Small intestine (tissue), 16 donors: ENCODE measurements around the gene ZNF436. TPM values are rescaled to one million over a fixed set of nuclear protein-coding genes. Genes with fewer than 3 reads are reported as not detected.

Experiments
- DNase-seq, 2 donors: peaks; one replicate each; pipeline versions ENCODE4 v3.0.0 to v3.0.0-alpha.2; 2013
- FAIRE-seq: peaks from 2 replicates; lab custom pipeline; 2012; peaks lifted over from hg19 to GRCh38; lab: Jason Lieb, UNC
- H3K27ac ChIP-seq, 3 donors: one replicate each; pipeline ENCODE4 v1.5.1; 2013; ENCODE audit warnings: low read length in 2 of 3, mild to moderate bottlenecking in 2 of 3, control low read depth in 1 of 3, inconsistent platforms in 1 of 3, low read depth in 1 of 3, moderate library complexity in 1 of 3
- H3K27me3 ChIP-seq, 3 donors: one replicate each; pipeline ENCODE4 v1.6.1; 2013; ENCODE audit warnings: low read length in 3 of 3, inconsistent platforms in 1 of 3; ENCODE audit not compliant: control insufficient read depth in 3 of 3, insufficient read depth in 3 of 3
- H3K36me3 ChIP-seq, 3 donors: one replicate each; pipeline ENCODE4 v1.6.1; 2013; ENCODE audit warnings: low read length in 3 of 3, inconsistent platforms in 1 of 3, low read depth in 1 of 3, mild to moderate bottlenecking in 1 of 3, moderate library complexity in 1 of 3; ENCODE audit not compliant: control insufficient read depth in 3 of 3, insufficient read depth in 2 of 3
- H3K4me1 ChIP-seq, 3 donors: one replicate each; pipeline ENCODE4 v1.6.1; 2013; ENCODE audit warnings: low read length in 2 of 3, inconsistent platforms in 1 of 3, low read depth in 1 of 3, mild to moderate bottlenecking in 1 of 3, moderate library complexity in 1 of 3; ENCODE audit not compliant: control insufficient read depth in 3 of 3, insufficient read depth in 2 of 3
- H3K4me3 ChIP-seq, 3 donors: one replicate each; pipeline ENCODE4 v1.5.1; 2013; ENCODE audit warnings: low read length in 3 of 3, control low read depth in 1 of 3, inconsistent platforms in 1 of 3, low read depth in 1 of 3, mild to moderate bottlenecking in 1 of 3, moderate library complexity in 1 of 3
- H3K9me3 ChIP-seq, 2 donors: one replicate each; pipeline ENCODE4 v1.6.1; 2013; ENCODE audit warnings: low read depth in 1 of 2, low read length in 1 of 2; ENCODE audit not compliant: control insufficient read depth in 2 of 2, insufficient read depth in 1 of 2
- WGBS, 3 donors: extraction: QIAGEN DNeasy Blood & Tissue Kit; methylation state at CpG; one replicate each; pipeline ENCODE4 v1.1.7; 2013; 5-methylcytosine and 5-hydroxymethylcytosine counted together
- long read RNA-seq, 10 donors: transcript quantifications; one replicate each; lab custom pipeline, GENCODE V29; 2026
- polyA plus RNA-seq, 4 donors: library from polyadenylated mRNA; stranded (reverse) in 3 of 4; unstranded in 1 of 4; fragments of 200-250 nt in 3 of 4; fragments of 120-200 nt in 1 of 4; gene quantifications; one replicate each; pipeline versions ENCODE4 v1.2.1 to v1.2.3, GENCODE V29; 2013
- donor health status: healthy with polysubstance abuse.
- donor health status: control.
- donor health status: control.
- donor health status: Bipolar disorder and iron deficiency.
- donor health status: healthy.

ZNF436 gene
- polyA plus RNA-seq = 10 to 100 TPM in 1 of 4 donors, 1 to 10 TPM in 3; 3.8 to 20.6 (median 4.5) TPM
- long read RNA-seq, donor 1 = 0 reads
- long read RNA-seq, donor 2 = 0 reads
- long read RNA-seq, donor 3, full-length matches to known transcripts = 3 of 3 reads
- long read RNA-seq, donor 3, partial matches to known transcripts = 0 of 3 reads
- long read RNA-seq, donor 3, other reads (novel, unspliced or antisense) = 0 of 3 reads
- long read RNA-seq, donor 4 = 0 reads
- long read RNA-seq, donor 5 = 0 reads
- long read RNA-seq, donor 6, partial matches to known transcripts = 0 of 3 reads
- long read RNA-seq, donor 6, other reads (novel, unspliced or antisense) = 0 of 3 reads
- long read RNA-seq, donor 7 = 0 reads
- long read RNA-seq, donor 8, full-length matches to known transcripts = 2 of 2 reads
- long read RNA-seq, donor 8, partial matches to known transcripts = 0 of 2 reads
- long read RNA-seq, donor 8, other reads (novel, unspliced or antisense) = 0 of 2 reads
- long read RNA-seq, donor 9, partial matches to known transcripts = 0 of 1 reads
- long read RNA-seq, donor 9, other reads (novel, unspliced or antisense) = 0 of 1 reads
- long read RNA-seq, donor 10, full-length matches to known transcripts = 7 of 7 reads
- long read RNA-seq, donor 10, partial matches to known transcripts = 0 of 7 reads
- long read RNA-seq, donor 10, other reads (novel, unspliced or antisense) = 0 of 7 reads

DNA sequence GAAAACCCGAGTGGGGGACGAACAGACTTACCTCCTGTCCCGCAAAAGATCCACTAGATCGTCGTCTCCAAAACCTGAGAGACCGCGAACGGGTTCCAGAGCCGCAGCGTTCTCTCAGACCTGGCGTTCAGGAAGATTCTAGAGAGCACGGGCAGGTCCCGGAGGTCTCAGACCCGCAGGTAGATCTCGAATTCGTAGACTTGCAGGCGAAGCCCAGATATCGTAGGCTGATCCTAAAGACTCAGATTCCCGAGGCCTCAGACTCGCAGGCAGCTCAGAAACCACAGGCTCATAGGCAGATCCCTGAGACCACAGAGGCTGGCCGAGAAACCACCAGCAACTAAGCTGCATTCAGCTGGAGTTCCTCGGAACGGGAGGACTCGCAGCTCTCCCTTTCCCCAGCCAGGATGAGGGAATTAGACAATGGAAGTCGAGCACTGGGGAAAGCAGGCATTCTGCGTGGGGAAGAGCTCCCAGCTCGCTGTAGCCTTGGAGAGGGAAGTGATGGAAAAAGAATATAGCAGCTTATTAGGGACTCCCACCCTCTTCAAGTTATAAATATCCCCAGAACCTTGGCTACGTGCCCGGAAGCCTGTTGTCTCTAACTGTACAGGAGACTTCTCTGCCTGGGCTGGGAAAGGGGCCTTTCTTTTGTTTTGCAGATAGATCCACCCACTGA, at the start of gene ZNF436:
ZNF436 (minus strand) TSS at position 502 of the 679 bp plus-strand sequence. CDS start 1,831 bp downstream, outside the sequence.
- H3K4me3 ChIP-seq = peak within 1 kb of the TSS; percentile 85 to 98 (median 87)
- H3K27me3 ChIP-seq = no peaks in the 10 kb centered on the region
- H3K27ac ChIP-seq = peak within 1 kb of the TSS; percentile 87 to 99 (median 91)
- peaks cover 4 to 37% (median 9%) of the 10 kb centered on the region in 3 donors for H3K4me1 ChIP-seq
- FAIRE-seq (no peak), DNase-seq (peak; percentile 60 to 81)
- H3K9me3 ChIP-seq = peaks cover 0 to 14% of the 10 kb centered on the region in 2 donors
- peaks cover 0 to 19% (median 3%) of the 10 kb centered on the region in 3 donors for H3K36me3 ChIP-seq
- 1% methylated on average over 29 of the region's 29 CpGs for WGBS, 3 donors

DNA sequence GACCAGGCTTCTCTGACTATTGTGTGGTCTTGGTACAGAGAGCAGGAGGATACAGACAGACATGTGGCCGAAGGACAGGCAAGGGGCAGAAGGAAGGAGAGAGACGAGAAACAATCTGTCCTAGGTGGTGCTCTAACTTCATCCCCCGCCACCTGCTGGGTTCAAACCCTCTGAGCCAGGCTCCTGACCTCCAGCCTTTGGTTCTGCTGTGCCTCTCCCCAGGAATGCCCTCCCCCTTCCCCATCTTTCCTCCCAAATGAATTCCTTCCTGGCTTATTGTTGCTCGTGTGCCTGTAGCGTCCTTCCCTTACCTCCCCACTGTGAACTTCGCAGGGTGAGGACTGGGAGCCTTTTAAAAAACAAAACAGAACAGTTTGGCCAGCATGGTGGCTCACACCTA, 49.5 kb upstream of the ZNF436 start:
- peaks cover 0 to 30% (median 4%) of the 10 kb centered on the region in 3 donors for H3K4me1 ChIP-seq
- DNase-seq = no peak
- no peak overlapping the region for H3K27ac ChIP-seq
- H3K4me3 ChIP-seq = no peak overlapping the region
- H3K36me3 ChIP-seq = peaks cover 0 to 15% (median 0%) of the 10 kb centered on the region in 3 donors
- H3K9me3 ChIP-seq = no peaks in the 10 kb centered on the region
- WGBS, 3 donors = 82 to 88% (median 82%) methylated on average over 6 of the region's 6 CpGs
- H3K27me3 ChIP-seq = no peaks in the 10 kb centered on the region
- no peak for FAIRE-seq

DNA sequence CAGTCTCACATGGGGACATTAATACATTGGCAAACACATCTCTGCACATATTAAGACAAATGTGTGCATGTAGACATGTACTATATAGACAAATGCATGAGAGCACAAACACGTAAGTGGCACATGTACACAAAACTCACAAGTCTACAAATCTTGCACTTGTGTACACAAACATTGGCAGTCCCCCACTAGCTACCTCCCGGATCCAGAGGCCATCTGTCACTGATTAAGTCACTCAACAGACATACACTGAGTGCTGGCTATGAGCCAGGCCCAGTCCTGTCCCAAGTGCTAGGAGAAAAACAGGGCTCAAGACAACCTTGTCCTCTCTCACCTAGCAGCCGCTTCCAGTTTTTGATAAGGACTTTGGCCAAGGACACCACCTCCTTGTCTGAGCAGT, 47.9 kb upstream of the ZNF436 start:
- FAIRE-seq = no peak

DNA sequence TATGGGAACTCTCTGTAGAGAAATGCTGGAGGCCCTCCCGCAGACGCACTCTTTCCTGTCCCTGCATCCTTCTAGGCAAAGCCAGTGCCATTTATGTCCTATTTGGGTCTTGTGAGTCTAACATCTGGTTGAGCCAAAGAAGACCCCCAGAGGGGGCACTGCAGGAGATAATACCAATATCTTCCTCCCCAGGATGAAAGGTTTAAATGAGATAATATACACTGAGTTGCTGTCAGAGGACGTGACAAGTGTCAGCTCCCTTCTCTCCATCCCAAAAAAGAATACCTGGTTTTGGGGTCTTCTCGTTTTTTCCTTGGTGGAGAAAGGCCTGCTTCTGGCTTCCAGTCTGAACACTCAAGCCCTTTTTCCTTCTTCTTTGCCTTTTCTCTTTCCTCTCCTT, 47.3 kb upstream of the ZNF436 start:
- peaks cover 0 to 13% (median 2%) of the 10 kb centered on the region in 3 donors for H3K4me1 ChIP-seq
- H3K9me3 ChIP-seq = no peaks in the 10 kb centered on the region
- no peak overlapping the region for H3K27ac ChIP-seq
- 83 to 90% (median 84%) methylated on average over 4 of the region's 4 CpGs for WGBS, 3 donors
- FAIRE-seq = no peak
- DNase-seq = no peak
- no peak overlapping the region for H3K4me3 ChIP-seq
- no peaks in the 10 kb centered on the region for H3K27me3 ChIP-seq
- peaks cover 0 to 13% (median 0%) of the 10 kb centered on the region in 3 donors for H3K36me3 ChIP-seq

More for the DNA sequence above, 47.9 kb upstream of the ZNF436 start:
- H3K36me3 ChIP-seq = peaks cover 0 to 14% (median 0%) of the 10 kb centered on the region in 3 donors
- H3K27ac ChIP-seq = peak overlapping the region in 1 of 3 donors; percentile 24
- H3K27me3 ChIP-seq = no peaks in the 10 kb centered on the region
- DNase-seq = peak; percentile 62
- WGBS, 3 donors = 30 to 54% (median 43%) methylated on average over 3 of the region's 3 CpGs
- H3K4me1 ChIP-seq = peaks cover 0 to 18% (median 2%) of the 10 kb centered on the region in 3 donors
- H3K9me3 ChIP-seq = no peaks in the 10 kb centered on the region
- H3K4me3 ChIP-seq = no peak overlapping the region

DNA sequence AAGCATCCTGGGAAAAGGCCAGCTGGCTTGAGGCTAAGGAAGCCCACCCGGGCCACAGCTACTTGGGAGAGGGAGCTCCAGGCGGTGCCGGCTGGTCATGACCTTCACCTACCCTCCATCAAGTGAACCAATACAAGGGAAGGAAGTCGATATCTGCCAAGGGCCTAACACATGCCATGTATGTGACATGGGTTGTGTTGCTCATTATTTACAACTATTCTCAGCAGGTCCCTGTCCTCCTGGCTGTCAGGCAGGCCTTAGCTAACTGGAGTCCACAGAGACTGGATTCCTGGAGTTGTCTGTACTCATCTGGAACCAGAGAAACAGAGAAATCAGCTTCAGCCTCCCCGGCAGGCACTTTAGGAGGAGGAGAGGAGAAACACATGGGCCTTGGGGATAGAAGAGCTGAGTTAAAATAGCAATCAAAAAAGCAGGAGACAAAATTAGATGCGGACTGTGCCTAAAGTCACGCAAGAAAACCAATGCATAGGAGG, 39.2 kb upstream of the ZNF436 start:
- no peaks in the 10 kb centered on the region for H3K9me3 ChIP-seq
- peaks cover 0 to 5% (median 0%) of the 10 kb centered on the region in 3 donors for H3K4me1 ChIP-seq
- H3K4me3 ChIP-seq = no peak overlapping the region
- WGBS, 3 donors = 84 to 93% (median 90%) methylated on average over 7 of the region's 7 CpGs
- no peak overlapping the region for H3K27ac ChIP-seq
- peaks cover 0 to 7% (median 2%) of the 10 kb centered on the region in 3 donors for H3K36me3 ChIP-seq
- DNase-seq (no peak), FAIRE-seq (no peak)
- no peaks in the 10 kb centered on the region for H3K27me3 ChIP-seq

DNA sequence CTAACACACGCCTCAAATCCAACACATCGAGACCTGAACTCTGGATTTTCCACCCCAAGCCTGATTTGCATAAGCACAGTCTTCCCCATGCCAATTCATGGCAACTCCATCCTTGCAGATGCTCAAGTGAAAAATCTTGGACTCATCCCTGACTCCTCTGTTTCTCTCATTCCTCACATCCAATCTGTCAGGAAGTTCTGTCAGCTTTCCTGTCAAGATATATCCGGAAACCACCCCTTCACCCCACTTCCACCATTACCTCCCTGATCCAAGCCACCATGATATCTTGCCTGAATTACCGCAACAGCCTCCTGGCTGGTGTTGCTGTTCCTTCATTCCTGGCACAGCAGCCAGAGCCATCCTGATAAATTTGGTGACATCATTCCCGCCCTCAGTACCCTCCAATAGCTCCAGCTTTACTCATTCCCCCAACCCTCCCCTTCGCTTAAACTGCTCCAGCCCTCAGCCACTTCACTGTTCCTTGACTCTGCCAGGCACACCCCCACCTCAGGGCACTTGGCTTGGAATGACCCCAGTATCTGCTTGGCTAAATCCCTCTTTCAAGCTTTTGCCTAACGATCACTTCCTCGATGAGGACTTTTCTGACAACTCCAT, 37.5 kb upstream of the ZNF436 start:
- DNase-seq (no peak), FAIRE-seq (no peak)
- H3K4me3 ChIP-seq = no peak overlapping the region
- H3K36me3 ChIP-seq = peaks cover 0 to 10% (median 2%) of the 10 kb centered on the region in 3 donors
- H3K4me1 ChIP-seq = peaks cover 0 to 11% (median 0%) of the 10 kb centered on the region in 3 donors
- WGBS, 3 donors = 92 to 94% (median 93%) methylated on average over 8 of the region's 8 CpGs
- H3K27me3 ChIP-seq = no peaks in the 10 kb centered on the region
- H3K27ac ChIP-seq = no peak overlapping the region
- no peaks in the 10 kb centered on the region for H3K9me3 ChIP-seq

DNA sequence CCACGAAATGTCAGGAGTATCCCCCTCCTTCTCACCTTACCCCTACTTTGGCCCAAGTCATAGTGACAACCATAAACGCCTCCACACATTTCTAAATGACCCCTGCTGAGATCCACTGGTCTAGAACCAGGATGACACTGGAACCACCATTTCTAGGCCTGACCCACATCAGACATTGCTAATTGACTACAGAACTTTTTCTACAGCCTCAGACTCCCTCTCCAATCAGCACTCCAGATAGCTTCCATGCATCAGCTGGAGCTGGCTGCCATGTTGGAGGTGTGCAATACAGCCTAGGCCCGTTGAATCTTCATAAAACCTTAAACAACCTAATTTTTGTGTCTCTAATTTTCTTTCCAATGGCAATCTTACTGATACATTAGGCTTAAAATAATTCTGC, 36.3 kb upstream of the ZNF436 start:
- DNase-seq (no peak), FAIRE-seq (no peak)
- Histone ChIP-seq H3K4me1 (peaks cover 0 to 11% (median 0%) of the 10 kb centered on the region in 3 donors), H3K9me3 (no peaks in the 10 kb centered on the region), H3K27me3 (no peaks in the 10 kb centered on the region), H3K36me3 (peaks cover 0 to 10% (median 2%) of the 10 kb centered on the region in 3 donors), H3K4me3 (no peak overlapping the region), H3K27ac (no peak overlapping the region)
- 75 to 87% (median 86%) methylated on average over 3 of the region's 3 CpGs for WGBS, 3 donors
